MV-4-11 (cell line): Measurements from ENCODE around the gene UBXN4.

Source experiments
- DNase-seq: peaks from one replicate; lab custom pipeline; 2025; lab: John Stamatoyannopoulos, UW

UBXN4 gene

GRCh38 chr2:135812907-135813511, 71.4 kb downstream of the UBXN4 start:
- no peak for DNase-seq

GRCh38 chr2:135815269-135815668, 73.6 kb downstream of the UBXN4 start:
- DNase-seq: no peak

DNA sequence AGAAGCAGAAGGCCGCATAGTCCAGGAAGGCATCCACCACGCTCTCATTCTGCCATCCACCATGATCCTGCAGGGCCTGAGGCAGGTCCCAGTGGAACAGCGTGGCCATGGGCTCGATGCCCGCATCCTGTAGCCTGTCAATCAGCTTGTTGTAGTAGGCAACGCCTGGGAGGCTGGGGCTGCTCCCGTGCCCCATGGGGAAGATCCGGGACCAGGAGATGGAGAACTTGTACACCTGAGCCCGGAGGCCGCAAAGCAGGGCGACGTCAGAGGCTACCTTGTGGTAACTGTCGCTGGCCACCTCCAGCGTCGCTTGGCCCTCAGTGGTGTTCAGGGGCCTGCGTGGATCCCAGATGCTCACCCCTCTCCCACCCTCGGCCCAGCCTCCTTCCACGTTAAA, 75.8 kb downstream of the UBXN4 start:
- no peak for DNase-seq

DNA sequence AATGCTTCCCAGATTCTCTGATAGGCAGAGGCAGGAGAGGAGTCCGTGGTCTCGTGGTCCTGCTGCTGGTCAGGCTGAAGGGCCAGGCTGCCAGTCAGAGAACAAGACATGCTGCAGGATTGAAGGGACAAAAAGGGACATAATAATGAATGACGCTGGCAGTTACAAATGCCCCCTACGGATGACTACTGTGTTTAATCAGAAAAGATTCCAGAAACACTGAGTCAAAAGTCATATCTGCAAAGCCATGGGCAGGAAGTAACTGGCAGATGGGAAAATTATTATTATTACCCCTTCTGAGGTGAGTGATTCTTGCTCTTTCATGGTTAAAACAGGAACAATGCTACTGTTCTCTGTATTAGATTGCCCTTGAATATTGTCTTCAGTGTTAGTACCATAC, 76.3 kb downstream of the UBXN4 start:
- DNase-seq: no peak

DNA sequence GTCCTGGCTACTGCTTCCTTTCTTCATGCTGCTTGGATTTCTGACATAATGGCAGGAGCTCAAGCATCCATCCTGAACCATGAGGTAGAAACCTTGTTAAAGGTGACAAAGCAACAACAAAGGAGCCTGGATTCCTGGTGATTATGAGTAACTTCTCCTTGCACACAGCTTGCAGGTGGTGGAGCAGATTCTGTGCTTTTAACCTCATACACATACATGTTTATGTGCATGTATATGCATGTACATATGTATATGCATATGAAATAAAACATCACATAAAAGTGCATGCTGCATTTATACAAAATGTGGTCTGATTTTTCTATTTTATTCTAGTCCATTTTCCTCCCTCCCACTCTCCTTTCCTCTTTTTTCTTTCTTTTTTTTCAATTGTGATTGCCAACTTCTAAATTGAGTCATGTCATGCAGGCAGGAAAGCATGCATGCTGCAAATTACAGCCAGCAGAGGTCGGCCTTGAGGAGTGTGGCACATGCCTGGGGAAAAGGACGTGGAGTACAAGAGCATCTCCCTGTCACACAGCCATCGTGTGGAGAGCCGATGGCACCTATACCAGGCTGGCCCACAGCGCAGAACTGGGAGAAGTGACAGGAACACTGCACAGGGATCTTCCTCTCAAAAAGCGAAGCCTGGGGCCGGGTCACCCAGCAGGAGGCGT, 77.4 kb downstream of the UBXN4 start:
- DNase-seq: peak; percentile 81

GRCh38 chr2:135820003-135820618, 78.5 kb downstream of the UBXN4 start:
- DNase-seq: peak; percentile 88

- peak; percentile 71 for DNase-seq
These were observed 79.5 kb downstream of the UBXN4 start for GRCh38 chr2:135821190-135821589.

DNA sequence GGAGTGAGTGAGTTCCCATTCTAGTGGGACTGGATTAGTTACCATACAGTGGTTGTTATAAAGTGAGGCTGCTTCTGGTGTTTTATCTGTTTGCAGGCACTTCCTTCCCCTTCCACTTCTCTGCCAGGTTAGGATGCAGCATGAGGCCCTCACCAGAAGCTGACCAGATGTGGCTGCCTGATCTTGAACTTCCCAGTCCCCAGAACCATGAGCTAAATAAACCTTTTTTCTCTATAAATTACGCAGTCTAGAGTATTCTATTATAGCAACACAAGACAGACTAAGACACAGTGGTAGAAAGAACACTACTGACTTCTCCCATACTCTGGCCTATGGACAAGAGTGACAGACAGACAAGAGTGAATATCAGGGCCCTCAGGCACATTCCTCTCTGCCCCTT, 81.2 kb downstream of the UBXN4 start:
- DNase-seq: peak; percentile 20

- no peak for DNase-seq
These were observed 83.5 kb downstream of the UBXN4 start for GRCh38 chr2:135825131-135825530.

DNA sequence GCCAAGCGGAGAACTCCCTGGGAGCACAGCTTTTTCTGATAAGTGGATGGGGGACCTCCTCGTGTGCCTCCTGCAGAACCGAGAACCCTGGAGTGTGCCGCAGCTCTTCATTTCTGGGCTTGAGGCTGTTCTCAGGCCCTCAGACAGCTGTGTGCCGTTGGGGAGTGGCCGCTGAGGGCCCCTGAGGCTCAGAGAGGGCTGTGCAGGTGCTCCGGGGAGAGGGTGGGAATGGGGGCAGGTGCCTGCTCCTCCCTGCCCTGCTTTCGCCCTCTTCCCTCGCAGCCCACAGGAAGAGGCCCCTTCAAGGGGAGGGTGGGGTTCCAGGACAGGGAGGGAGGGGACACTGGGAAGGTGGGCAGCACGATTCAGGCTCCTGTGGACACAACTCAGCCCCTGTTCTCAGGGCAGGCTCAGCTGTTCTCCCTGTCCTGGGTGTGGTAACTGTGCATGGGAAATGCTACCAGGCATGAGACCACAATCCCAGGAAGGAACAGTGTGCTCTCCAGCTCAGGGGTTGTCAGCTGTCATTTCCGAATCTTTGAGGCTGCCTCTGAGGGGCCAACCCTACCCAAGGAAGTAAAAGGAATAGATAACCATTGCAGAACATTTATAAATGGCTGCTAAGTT, 84.0 kb downstream of the UBXN4 start:
- no peak for DNase-seq

DNA sequence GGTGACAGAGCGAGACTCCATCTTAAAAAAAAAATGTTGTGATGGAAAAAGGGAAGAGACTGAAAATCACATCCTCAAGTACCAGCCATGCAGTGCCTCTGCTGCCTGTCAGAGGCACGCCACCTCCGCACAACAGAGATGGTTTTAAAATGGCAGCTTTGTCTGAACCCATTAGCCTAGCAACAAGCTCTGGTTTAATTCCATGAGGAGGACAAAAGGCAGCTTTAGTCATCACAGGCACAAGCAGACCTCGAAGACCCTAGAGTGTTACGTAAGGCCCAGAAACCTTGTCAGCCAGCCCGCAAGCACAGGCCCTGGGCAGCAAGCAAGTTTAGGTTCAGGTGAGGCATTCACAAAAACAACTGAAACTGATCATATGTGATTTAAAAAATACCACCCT, 84.9 kb downstream of the UBXN4 start:
- DNase-seq: no peak

- no peak for DNase-seq
These were observed 87.9 kb downstream of the UBXN4 start for GRCh38 chr2:135829378-135830135.

DNA sequence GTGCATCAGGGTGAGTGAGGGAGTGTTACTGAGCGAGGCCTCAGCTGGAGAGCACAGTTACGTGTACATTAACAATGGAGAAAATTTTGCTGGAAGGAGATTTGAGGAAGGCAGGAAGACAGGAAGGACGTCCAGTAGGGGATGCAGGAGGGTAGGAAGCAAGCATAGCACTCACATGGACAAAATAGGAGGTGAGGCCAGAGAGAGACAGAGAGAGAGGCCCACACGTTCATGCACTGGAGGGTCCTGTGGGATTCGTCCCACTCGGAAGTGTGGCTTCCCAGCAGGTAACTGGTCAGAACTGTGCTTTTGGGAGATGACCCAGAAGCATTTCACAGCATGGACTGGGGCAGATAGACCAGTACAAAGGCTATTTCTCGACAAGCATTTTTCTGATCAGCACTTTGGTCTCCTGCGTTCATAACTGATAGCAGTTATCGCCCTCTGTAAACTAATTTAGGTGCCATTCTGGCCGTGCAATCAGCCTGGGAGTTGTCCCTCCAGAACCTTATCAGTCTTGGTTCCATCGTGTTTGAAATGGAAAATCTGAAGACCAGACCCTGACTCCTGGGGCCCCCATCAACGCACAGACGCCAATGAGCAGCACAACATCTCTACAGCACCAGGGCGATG, 89.6 kb downstream of the UBXN4 start:
- no peak for DNase-seq

GRCh38 chr2:135832891-135833290, 91.2 kb downstream of the UBXN4 start:
- DNase-seq: no peak
